Measurements from ENCODE around the gene FANCE. TPM values are rescaled to one million over a fixed set of nuclear protein-coding genes. Genes with fewer than 3 reads are reported as not detected.

Gene FANCE
- polyA plus RNA-seq, 4 donors, result 1.6 to 10.3 (median 3.1) TPM

- Histone ChIP-seq H3K36me3 (ENCODE audit: control insufficient read depth in 3 of 3, insufficient read depth in 2 of 3, low read depth in 1 of 3, low read length in 3 of 3) (peaks cover 0 to 62% (median 0%) of the 10 kb centered on the region in 3 donors), H3K27me3 (ENCODE audit: control insufficient read depth in 3 of 3, insufficient read depth in 3 of 3, low read length in 3 of 3) (no peaks in the 10 kb centered on the region), H3K27ac (ENCODE audit: low read depth in 1 of 3, low read length in 2 of 3) (no peak overlapping the region), H3K4me3 (ENCODE audit: low read depth in 1 of 3, low read length in 3 of 3) (no peak overlapping the region), H3K9me3 (ENCODE audit: control insufficient read depth in 2 of 2, insufficient read depth in 1 of 2, low read depth in 1 of 2, low read length in 1 of 2) (no peaks in the 10 kb centered on the region), H3K4me1 (ENCODE audit: control insufficient read depth in 3 of 3, insufficient read depth in 2 of 3, low read depth in 1 of 3, low read length in 2 of 3) (peaks cover 0 to 11% (median 0%) of the 10 kb centered on the region in 3 donors)
- no peak for FAIRE-seq
- 98 to 100% (median 100%) methylated on average over 1 of the region's 1 CpG for WGBS, 3 donors
- DNase-seq, result no peak
These were observed 13.5 kb downstream of the FANCE start for GRCh38 chr6:35465646-35466045.

- H3K4me1 ChIP-seq (ENCODE audit: control insufficient read depth in 3 of 3, insufficient read depth in 2 of 3, low read depth in 1 of 3, low read length in 2 of 3), result peaks cover 0 to 13% (median 0%) of the 10 kb centered on the region in 3 donors
- DNase-seq (peak; percentile 97 to 98), FAIRE-seq (no peak)
- H3K9me3 ChIP-seq (ENCODE audit: control insufficient read depth in 2 of 2, insufficient read depth in 1 of 2, low read depth in 1 of 2, low read length in 1 of 2), result no peaks in the 10 kb centered on the region
- whole genome bisulfite sequencing, 3 donors, result 0 to 1% (median 0%) methylated on average over 84 to 86 of the region's 86 CpGs
- H3K27ac ChIP-seq (ENCODE audit: low read depth in 1 of 3, low read length in 2 of 3), result peak within 1 kb of the TSS; percentile 68 to 95 (median 84)
- H3K36me3 ChIP-seq (ENCODE audit: control insufficient read depth in 3 of 3, insufficient read depth in 2 of 3, low read depth in 1 of 3, low read length in 3 of 3), result peaks cover 0 to 68% (median 0%) of the 10 kb centered on the region in 3 donors
- H3K4me3 ChIP-seq (ENCODE audit: low read depth in 1 of 3, low read length in 3 of 3), result peak within 1 kb of the TSS; percentile 78 to 87 (median 87)
- no peaks in the 10 kb centered on the region for H3K27me3 ChIP-seq (ENCODE audit: control insufficient read depth in 3 of 3, insufficient read depth in 3 of 3, low read length in 3 of 3)
These were observed 16.2 kb downstream of the FANCE start, which contains the start of gene RPL10A for GRCh38 chr6:35468181-35468979. Gene RPL10A (plus strand): TSS chr6:35468401. CDS start chr6:35468435, 34 bp downstream.

GRCh38 chr6:35468980-35469750 lies 17.0 kb downstream of the FANCE start:
- Histone ChIP-seq H3K27ac (ENCODE audit: low read depth in 1 of 3, low read length in 2 of 3) (peak overlapping the region; percentile 68 to 95 (median 84)), H3K36me3 (ENCODE audit: control insufficient read depth in 3 of 3, insufficient read depth in 2 of 3, low read depth in 1 of 3, low read length in 3 of 3) (peaks cover 0 to 72% (median 0%) of the 10 kb centered on the region in 3 donors), H3K9me3 (ENCODE audit: control insufficient read depth in 2 of 2, insufficient read depth in 1 of 2, low read depth in 1 of 2, low read length in 1 of 2) (no peaks in the 10 kb centered on the region), H3K27me3 (ENCODE audit: control insufficient read depth in 3 of 3, insufficient read depth in 3 of 3, low read length in 3 of 3) (no peaks in the 10 kb centered on the region), H3K4me1 (ENCODE audit: control insufficient read depth in 3 of 3, insufficient read depth in 2 of 3, low read depth in 1 of 3, low read length in 2 of 3) (peaks cover 0 to 13% (median 0%) of the 10 kb centered on the region in 3 donors), H3K4me3 (ENCODE audit: low read depth in 1 of 3, low read length in 3 of 3) (peak overlapping the region; percentile 78 to 87 (median 87))
- FAIRE-seq, result no peak
- no peak for DNase-seq
- WGBS, 3 donors, result 0 to 2% (median 1%) methylated on average over 34 to 37 of the region's 37 CpGs

GRCh38 chr6:35469751-35470662 lies 17.9 kb downstream of the FANCE start:
- Histone ChIP-seq H3K4me1 (ENCODE audit: control insufficient read depth in 3 of 3, insufficient read depth in 2 of 3, low read depth in 1 of 3, low read length in 2 of 3) (peaks cover 0 to 13% (median 0%) of the 10 kb centered on the region in 3 donors), H3K27me3 (ENCODE audit: control insufficient read depth in 3 of 3, insufficient read depth in 3 of 3, low read length in 3 of 3) (no peaks in the 10 kb centered on the region), H3K4me3 (ENCODE audit: low read depth in 1 of 3, low read length in 3 of 3) (peak overlapping the region; percentile 78 to 87 (median 87)), H3K27ac (ENCODE audit: low read depth in 1 of 3, low read length in 2 of 3) (peak overlapping the region in 2 of 3 donors; percentile 84 to 95), H3K36me3 (ENCODE audit: control insufficient read depth in 3 of 3, insufficient read depth in 2 of 3, low read depth in 1 of 3, low read length in 3 of 3) (peaks cover 3 to 79% (median 3%) of the 10 kb centered on the region in 3 donors), H3K9me3 (ENCODE audit: control insufficient read depth in 2 of 2, insufficient read depth in 1 of 2, low read depth in 1 of 2, low read length in 1 of 2) (no peaks in the 10 kb centered on the region)
- peak; percentile 38 to 48 for DNase-seq
- FAIRE-seq, result no peak
- WGBS, 3 donors, result 19 to 33% (median 25%) methylated on average over 18 of the region's 18 CpGs

- Histone ChIP-seq H3K36me3 (ENCODE audit: control insufficient read depth in 3 of 3, insufficient read depth in 2 of 3, low read depth in 1 of 3, low read length in 3 of 3) (peaks cover 3 to 83% (median 5%) of the 10 kb centered on the region in 3 donors), H3K9me3 (ENCODE audit: control insufficient read depth in 2 of 2, insufficient read depth in 1 of 2, low read depth in 1 of 2, low read length in 1 of 2) (no peaks in the 10 kb centered on the region), H3K4me1 (ENCODE audit: control insufficient read depth in 3 of 3, insufficient read depth in 2 of 3, low read depth in 1 of 3, low read length in 2 of 3) (peaks cover 0 to 13% (median 0%) of the 10 kb centered on the region in 3 donors), H3K27me3 (ENCODE audit: control insufficient read depth in 3 of 3, insufficient read depth in 3 of 3, low read length in 3 of 3) (no peaks in the 10 kb centered on the region), H3K27ac (ENCODE audit: low read depth in 1 of 3, low read length in 2 of 3) (peak overlapping the region in 1 of 3 donors; percentile 7), H3K4me3 (ENCODE audit: low read depth in 1 of 3, low read length in 3 of 3) (no peak overlapping the region)
- WGBS, 3 donors, result 41 to 55% (median 48%) methylated on average over 3 of the region's 3 CpGs
- DNase-seq (no peak), FAIRE-seq (no peak)
These were observed 18.6 kb downstream of the FANCE start for GRCh38 chr6:35470663-35471120.

GRCh38 chr6:35471836-35472345 lies 19.8 kb downstream of the FANCE start:
- Histone ChIP-seq H3K36me3 (ENCODE audit: control insufficient read depth in 3 of 3, insufficient read depth in 2 of 3, low read depth in 1 of 3, low read length in 3 of 3) (peaks cover 3 to 82% (median 5%) of the 10 kb centered on the region in 3 donors), H3K4me3 (ENCODE audit: low read depth in 1 of 3, low read length in 3 of 3) (no peak overlapping the region), H3K27me3 (ENCODE audit: control insufficient read depth in 3 of 3, insufficient read depth in 3 of 3, low read length in 3 of 3) (no peaks in the 10 kb centered on the region), H3K27ac (ENCODE audit: low read depth in 1 of 3, low read length in 2 of 3) (peak overlapping the region in 1 of 3 donors; percentile 11), H3K9me3 (ENCODE audit: control insufficient read depth in 2 of 2, insufficient read depth in 1 of 2, low read depth in 1 of 2, low read length in 1 of 2) (no peaks in the 10 kb centered on the region), H3K4me1 (ENCODE audit: control insufficient read depth in 3 of 3, insufficient read depth in 2 of 3, low read depth in 1 of 3, low read length in 2 of 3) (peaks cover 0 to 13% (median 0%) of the 10 kb centered on the region in 3 donors)
- DNase-seq (no peak), FAIRE-seq (no peak)
- 49 to 56% (median 50%) methylated on average over 8 of the region's 8 CpGs for WGBS, 3 donors

DNA sequence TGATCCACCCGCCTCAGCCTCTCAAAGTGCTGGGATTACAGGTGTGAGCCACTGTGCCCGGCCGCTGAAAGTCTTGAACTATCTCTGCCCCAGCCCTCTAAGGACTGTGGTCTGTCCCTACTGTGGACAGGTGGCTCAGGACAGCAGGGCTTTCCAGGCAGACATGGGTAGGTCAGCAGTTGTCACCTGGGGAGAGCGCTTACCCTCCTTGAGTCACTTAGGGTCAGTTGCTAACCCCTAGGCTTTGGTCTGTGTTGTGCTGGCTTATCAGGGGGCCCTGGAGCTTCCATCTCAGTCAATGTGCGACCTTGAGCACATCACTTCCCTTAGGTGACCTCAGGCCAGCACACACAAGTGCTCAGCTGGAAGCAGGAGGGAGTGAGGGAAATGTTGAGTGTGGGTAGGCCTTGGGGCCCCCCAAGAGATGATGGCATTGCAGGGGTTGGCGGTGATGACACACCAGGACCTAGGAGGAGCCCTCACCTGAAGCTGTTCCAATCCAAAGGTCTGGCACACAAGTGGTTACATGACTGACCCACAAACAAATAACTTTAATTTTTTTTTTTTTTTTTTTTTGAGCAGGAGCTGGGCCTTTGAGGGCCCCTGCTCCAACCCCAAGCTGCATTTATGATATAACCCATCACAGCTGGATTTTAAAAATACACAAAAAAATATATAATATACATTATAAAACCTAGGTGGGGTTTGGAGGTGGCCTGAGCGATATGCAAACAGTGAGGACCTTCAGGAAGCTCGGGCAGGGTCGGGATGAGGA lies 21.1 kb downstream of the FANCE start:
- FAIRE-seq (no peak), DNase-seq (no peak)
- peaks cover 3 to 90% (median 5%) of the 10 kb centered on the region in 3 donors for H3K36me3 ChIP-seq (ENCODE audit: control insufficient read depth in 3 of 3, insufficient read depth in 2 of 3, low read depth in 1 of 3, low read length in 3 of 3)
- peaks cover 0 to 9% (median 0%) of the 10 kb centered on the region in 3 donors for H3K4me1 ChIP-seq (ENCODE audit: control insufficient read depth in 3 of 3, insufficient read depth in 2 of 3, low read depth in 1 of 3, low read length in 2 of 3)
- H3K9me3 ChIP-seq (ENCODE audit: control insufficient read depth in 2 of 2, insufficient read depth in 1 of 2, low read depth in 1 of 2, low read length in 1 of 2), result no peaks in the 10 kb centered on the region
- H3K4me3 ChIP-seq (ENCODE audit: low read depth in 1 of 3, low read length in 3 of 3), result no peak overlapping the region
- H3K27me3 ChIP-seq (ENCODE audit: control insufficient read depth in 3 of 3, insufficient read depth in 3 of 3, low read length in 3 of 3), result no peaks in the 10 kb centered on the region
- no peak overlapping the region for H3K27ac ChIP-seq (ENCODE audit: low read depth in 1 of 3, low read length in 2 of 3)
- WGBS, 3 donors, result 79 to 81% (median 81%) methylated on average over 9 of the region's 9 CpGs
